Ishikawa (cell line): ENCODE results near the gene COL13A1.
A peak's percentile ranks its signal among the peaks of the same experiment; 100 is the strongest.

ENCODE experiments used
- CEBPB ChIP-seq: IDR thresholded peaks from 2 replicates; pipeline ENCODE4 v1.6.1; 2012
- CREB1 ChIP-seq: IDR thresholded peaks from 2 replicates; pipeline ENCODE4 v1.6.1; 2012; ENCODE audit warnings: low read depth
- EGR1 ChIP-seq: IDR thresholded peaks from 2 replicates; pipeline ENCODE4 v1.6.1; 2012
- EP300 ChIP-seq: IDR thresholded peaks from 2 replicates; pipeline ENCODE4 v1.6.1; 2012; ENCODE audit warnings: borderline replicate concordance
- FOXM1 ChIP-seq: IDR thresholded peaks from 2 replicates; pipeline ENCODE4 v1.6.1; 2012; ENCODE audit warnings: low read depth, borderline replicate concordance
- MAX ChIP-seq: IDR thresholded peaks from 2 replicates; pipeline ENCODE4 v1.6.1; 2012
- NFIC ChIP-seq: IDR thresholded peaks from 2 replicates; pipeline ENCODE4 v1.6.1; 2012
- RAD21 ChIP-seq: IDR thresholded peaks from 2 replicates; pipeline ENCODE4 v1.6.1; 2012; ENCODE audit warnings: low read depth
- REST ChIP-seq: IDR thresholded peaks from 2 replicates; pipeline ENCODE4 v1.6.1; 2012; ENCODE audit warnings: low read depth, mild to moderate bottlenecking
- TAF1 ChIP-seq: IDR thresholded peaks from 2 replicates; pipeline ENCODE4 v1.6.1; 2012; ENCODE audit warnings: low read depth, mild to moderate bottlenecking
- TCF12 ChIP-seq: IDR thresholded peaks from 2 replicates; pipeline ENCODE4 v1.6.1; 2012; ENCODE audit warnings: low read depth
- TEAD4 ChIP-seq: IDR thresholded peaks from 2 replicates; pipeline ENCODE4 v1.6.1; 2012
- USF1 ChIP-seq: IDR thresholded peaks from 2 replicates; pipeline ENCODE4 v1.6.1; 2012
- YY1 ChIP-seq: IDR thresholded peaks from 2 replicates; pipeline ENCODE4 v1.6.1; 2012; ENCODE audit warnings: low read depth
- ZBTB7A ChIP-seq: IDR thresholded peaks from 2 replicates; pipeline ENCODE4 v1.6.1; 2012; ENCODE audit warnings: low read depth

Gene COL13A1

GRCh38 chr10:69957886-69958555 lies 156.3 kb downstream of the COL13A1 start:
- TF ChIP-seq CEBPB (no peak), MAX (peak; percentile 58; the same call in 1 of the 2 replicates), EP300 (no peak), RAD21 (peak; percentile 83), REST (no peak), YY1 (no peak)

- TF ChIP-seq EP300, result no peak
- TF ChIP-seq FOXM1, result no peak
- TF ChIP-seq CEBPB, result no peak
- TF ChIP-seq RAD21, result no peak
- no peak for TF ChIP-seq TCF12
- no peak for TF ChIP-seq TEAD4
- no peak for TF ChIP-seq NFIC
- no peak for TF ChIP-seq TAF1
- TF ChIP-seq CREB1, result no peak
- no peak for TF ChIP-seq EGR1
- no peak for TF ChIP-seq ZBTB7A
- no peak for TF ChIP-seq REST
- no peak for TF ChIP-seq MAX
- TF ChIP-seq USF1, result no peak
Observed at GRCh38 chr10:69958556-69958902, 156.8 kb downstream of the COL13A1 start.

- TF ChIP-seq USF1, result no peak
- TF ChIP-seq NFIC, result no peak
- no peak for TF ChIP-seq MAX
- no peak for TF ChIP-seq TAF1
- no peak for TF ChIP-seq EP300
- no peak for TF ChIP-seq YY1
- no peak for TF ChIP-seq RAD21
- no peak for TF ChIP-seq TEAD4
- no peak for TF ChIP-seq EGR1
- TF ChIP-seq REST, result no peak
- TF ChIP-seq CREB1, result no peak
- TF ChIP-seq TCF12, result no peak
- no peak for TF ChIP-seq CEBPB
- no peak for TF ChIP-seq ZBTB7A
- TF ChIP-seq FOXM1, result no peak
Observed at GRCh38 chr10:69959911-69960310, 158.2 kb downstream of the COL13A1 start.

- TF ChIP-seq EP300 (no peak), YY1 (no peak), FOXM1 (no peak), CEBPB (no peak), TCF12 (no peak), RAD21 (no peak), TEAD4 (no peak), EGR1 (no peak), NFIC (no peak)
Observed at GRCh38 chr10:69960606-69960987, 158.9 kb downstream of the COL13A1 start.
